Smooth muscle cell (in vitro differentiated cells): ENCODE measurements around the gene BCHE. TPM values are rescaled to one million over a fixed set of nuclear protein-coding genes. Genes with fewer than 3 reads are reported as not detected.

Experiments
- DNase-seq: peaks from one replicate; lab custom pipeline; 2025; ENCODE audit not compliant: unreplicated experiment; lab: John Stamatoyannopoulos, UW
- H2AFZ ChIP-seq: fragments of 200-600 bp; sonication (generic); 2 replicates; pipeline ENCODE4 v1.6.0; 2016; ENCODE audit warnings: antibody characterized with exemption, low read depth, mild to moderate bottlenecking
- H3F3A ChIP-seq: fragments of 200-600 bp; sonication (generic); 2 replicates; pipeline ENCODE4 v1.6.0; 2017; ENCODE audit warnings: antibody characterized with exemption, low read depth
- H3K27ac ChIP-seq: fragments of 200-600 bp; sonication (generic); 2 replicates; pipeline ENCODE4 v1.5.1; 2016; ENCODE audit warnings: low read depth, mild to moderate bottlenecking
- H3K27me3 ChIP-seq: fragments of 200-600 bp; sonication (generic); 2 replicates; pipeline ENCODE4 v1.6.1; 2016; ENCODE audit warnings: low read depth, mild to moderate bottlenecking
- H3K36me3 ChIP-seq: fragments of 200-600 bp; sonication (generic); 2 replicates; pipeline ENCODE4 v1.5.1; 2016; ENCODE audit warnings: low read depth
- H3K4me1 ChIP-seq: fragments of 200-600 bp; sonication (generic); 2 replicates; pipeline ENCODE4 v1.5.1; 2016; ENCODE audit warnings: low read depth
- H3K4me2 ChIP-seq: fragments of 200-600 bp; sonication (generic); 2 replicates; pipeline ENCODE4 v1.6.0; 2016; ENCODE audit warnings: mild to moderate bottlenecking
- H3K4me3 ChIP-seq: fragments of 200-600 bp; sonication (generic); 2 replicates; pipeline ENCODE4 v1.5.1; 2016; ENCODE audit warnings: mild to moderate bottlenecking
- H3K79me2 ChIP-seq: fragments of 200-600 bp; sonication (generic); 2 replicates; pipeline ENCODE4 v1.6.0; 2016; ENCODE audit warnings: low read depth, mild to moderate bottlenecking
- H3K9ac ChIP-seq: fragments of 200-600 bp; sonication (generic); 2 replicates; pipeline ENCODE4 v1.6.0; 2016; ENCODE audit warnings: low read depth
- H3K9me3 ChIP-seq: fragments of 200-600 bp; sonication (generic); replicated peaks from 2 replicates; pipeline ENCODE4 v1.5.1; 2016; ENCODE audit warnings: low read depth
- H4K20me1 ChIP-seq: fragments of 200-600 bp; sonication (generic); 2 replicates; pipeline ENCODE4 v1.6.0; 2016; ENCODE audit warnings: low read depth
- CTCF ChIP-seq: fragments of 200-600 bp; sonication (generic); IDR thresholded peaks from 2 replicates; pipeline ENCODE4 v1.5.1; 2017; ENCODE audit warnings: borderline replicate concordance, mild to moderate bottlenecking, antibody characterized with exemption; ENCODE audit not compliant: insufficient read depth, poor library complexity, severe bottlenecking
- WGBS: methylation state at CpG from one replicate; pipeline ENCODE4 v1.1.7; 2016; ENCODE audit warnings: low lambda C conversion rate; 5-methylcytosine and 5-hydroxymethylcytosine counted together
- polyA plus RNA-seq: library from polyadenylated mRNA; unstranded; fragments of >200 nt; fragmentation: Nextera tagmentation; extraction: Ambion mirVana; gene quantifications from 2 replicates; pipeline ENCODE4 v1.2.1, GENCODE V29; 2016
- total RNA-seq: library from RNA; depleted of rRNA; stranded (reverse); fragments of >200 nt; gene quantifications from 2 replicates; pipeline ENCODE4 v1.2.3, GENCODE V29; 2014

BCHE gene
- total and polyA plus RNA-seq, 2 experiments from 2014 or later, result 0.22 TPM; not detected in 1

- no peak overlapping the region for H2AFZ ChIP-seq
- no peaks in the 10 kb centered on the region for H3K9me3 ChIP-seq
- TF ChIP-seq CTCF, result no peak
- no peaks in the 10 kb centered on the region for H3K27me3 ChIP-seq
- H3K4me1 ChIP-seq, result no peaks in the 10 kb centered on the region
- H3K36me3 ChIP-seq, result no peaks in the 10 kb centered on the region
- 91% methylated on average over 4 of the region's 4 CpGs for WGBS
- H3K4me3 ChIP-seq, result no peak overlapping the region
- no peak overlapping the region for H3K27ac ChIP-seq
- DNase-seq, result no peak
- no peak overlapping the region for H3K9ac ChIP-seq
- no peaks in the 10 kb centered on the region for H3K79me2 ChIP-seq
- H3F3A ChIP-seq, result no peaks in the 10 kb centered on the region
- no peak overlapping the region for H3K4me2 ChIP-seq
- H4K20me1 ChIP-seq, result no peaks in the 10 kb centered on the region
These were observed 68.5 kb downstream of the BCHE start for GRCh38 chr3:165768680-165769079.

- Histone ChIP-seq H3K4me2 (no peak overlapping the region), H3K4me3 (no peak overlapping the region), H3K9me3 (no peaks in the 10 kb centered on the region), H4K20me1 (no peaks in the 10 kb centered on the region), H3K79me2 (no peaks in the 10 kb centered on the region), H3K4me1 (no peaks in the 10 kb centered on the region), H3K36me3 (no peaks in the 10 kb centered on the region), H3K27me3 (no peaks in the 10 kb centered on the region), H3K27ac (no peak overlapping the region), H2AFZ (no peak overlapping the region), H3K9ac (no peak overlapping the region), H3F3A (no peaks in the 10 kb centered on the region)
- DNase-seq, result no peak
- WGBS, result 79% methylated on average over 3 of the region's 3 CpGs
- TF ChIP-seq CTCF, result no peak
These were observed 78.2 kb downstream of the BCHE start for GRCh38 chr3:165759041-165759440.

GRCh38 chr3:165755571-165755970 is 81.7 kb downstream of the BCHE start:
- Histone ChIP-seq H3K27me3 (no peaks in the 10 kb centered on the region), H3K79me2 (no peaks in the 10 kb centered on the region), H3K4me3 (no peak overlapping the region), H3K9ac (no peak overlapping the region), H3K4me2 (no peak overlapping the region), H4K20me1 (no peaks in the 10 kb centered on the region), H3K27ac (no peak overlapping the region), H2AFZ (no peak overlapping the region), H3F3A (no peaks in the 10 kb centered on the region), H3K9me3 (no peaks in the 10 kb centered on the region), H3K4me1 (no peaks in the 10 kb centered on the region), H3K36me3 (no peaks in the 10 kb centered on the region)
- 55% methylated on average over 1 of the region's 1 CpG for WGBS
- DNase-seq, result no peak
- TF ChIP-seq CTCF, result no peak

- H3F3A ChIP-seq, result no peaks in the 10 kb centered on the region
- H3K4me2 ChIP-seq, result no peak overlapping the region
- H3K9ac ChIP-seq, result no peak overlapping the region
- 73% methylated on average over 1 of the region's 1 CpG for WGBS
- H3K27ac ChIP-seq, result no peak overlapping the region
- no peaks in the 10 kb centered on the region for H3K36me3 ChIP-seq
- H3K4me1 ChIP-seq, result no peaks in the 10 kb centered on the region
- H3K27me3 ChIP-seq, result no peaks in the 10 kb centered on the region
- H3K4me3 ChIP-seq, result no peak overlapping the region
- H3K79me2 ChIP-seq, result no peaks in the 10 kb centered on the region
- no peak for DNase-seq
- no peaks in the 10 kb centered on the region for H4K20me1 ChIP-seq
- no peak overlapping the region for H2AFZ ChIP-seq
- no peak for TF ChIP-seq CTCF
- no peaks in the 10 kb centered on the region for H3K9me3 ChIP-seq
These were observed 82.8 kb downstream of the BCHE start for GRCh38 chr3:165754219-165755007.
